ENCODE data around the gene MRPL33.

GRCh38 chr2:27772804-27773203 is 1.3 kb downstream of the MRPL33 start:
- TF ChIP-seq, protein P1, sequence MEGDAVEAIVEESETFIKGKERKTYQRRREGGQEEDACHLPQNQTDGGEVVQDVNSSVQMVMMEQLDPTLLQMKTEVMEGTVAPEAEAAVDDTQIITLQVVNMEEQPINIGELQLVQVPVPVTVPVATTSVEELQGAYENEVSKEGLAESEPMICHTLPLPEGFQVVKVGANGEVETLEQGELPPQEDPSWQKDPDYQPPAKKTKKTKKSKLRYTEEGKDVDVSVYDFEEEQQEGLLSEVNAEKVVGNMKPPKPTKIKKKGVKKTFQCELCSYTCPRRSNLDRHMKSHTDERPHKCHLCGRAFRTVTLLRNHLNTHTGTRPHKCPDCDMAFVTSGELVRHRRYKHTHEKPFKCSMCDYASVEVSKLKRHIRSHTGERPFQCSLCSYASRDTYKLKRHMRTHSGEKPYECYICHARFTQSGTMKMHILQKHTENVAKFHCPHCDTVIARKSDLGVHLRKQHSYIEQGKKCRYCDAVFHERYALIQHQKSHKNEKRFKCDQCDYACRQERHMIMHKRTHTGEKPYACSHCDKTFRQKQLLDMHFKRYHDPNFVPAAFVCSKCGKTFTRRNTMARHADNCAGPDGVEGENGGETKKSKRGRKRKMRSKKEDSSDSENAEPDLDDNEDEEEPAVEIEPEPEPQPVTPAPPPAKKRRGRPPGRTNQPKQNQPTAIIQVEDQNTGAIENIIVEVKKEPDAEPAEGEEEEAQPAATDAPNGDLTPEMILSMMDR (IDR thresholded peaks at IDR 0.05): no peak
- no peak for TF ChIP-seq POLR2A (IDR thresholded peaks at IDR 0.05)
